Muscle layer of duodenum (tissue), 2 donors: ENCODE measurements around the gene SLC5A10.

Source experiments
- H3K27ac ChIP-seq: one replicate; pipeline ENCODE4 v1.7.0; 2013; ENCODE audit warnings: mild to moderate bottlenecking, low read length
- H3K27me3 ChIP-seq: one replicate; pipeline ENCODE4 v1.7.0; 2013; ENCODE audit warnings: low read depth, mild to moderate bottlenecking, control low read depth, low read length
- H3K36me3 ChIP-seq, 2 donors: one replicate each; pipeline ENCODE4 v1.7.0; 2013; ENCODE audit warnings: low read length in 2 of 2, control low read depth in 1 of 2, mild to moderate bottlenecking in 1 of 2; ENCODE audit not compliant: insufficient read depth in 2 of 2, control insufficient read depth in 1 of 2
- H3K4me1 ChIP-seq, 2 donors: one replicate each; pipeline ENCODE4 v1.7.0; 2013; ENCODE audit warnings: low read length in 2 of 2, mild to moderate bottlenecking in 2 of 2, control low read depth in 1 of 2, moderate library complexity in 1 of 2; ENCODE audit not compliant: insufficient read depth in 2 of 2, control insufficient read depth in 1 of 2
- H3K4me3 ChIP-seq, 2 donors: one replicate each; pipeline ENCODE4 v1.7.0; 2013; ENCODE audit warnings: low read length in 2 of 2, low read depth in 1 of 2, mild to moderate bottlenecking in 1 of 2
- H3K9me3 ChIP-seq, 2 donors: one replicate each; pipeline ENCODE4 v1.7.0; 2013; ENCODE audit warnings: low read length in 2 of 2, control low read depth in 1 of 2, mild to moderate bottlenecking in 1 of 2; ENCODE audit not compliant: control insufficient read depth in 1 of 2
- donor health status: healthy.

Gene SLC5A10

DNA sequence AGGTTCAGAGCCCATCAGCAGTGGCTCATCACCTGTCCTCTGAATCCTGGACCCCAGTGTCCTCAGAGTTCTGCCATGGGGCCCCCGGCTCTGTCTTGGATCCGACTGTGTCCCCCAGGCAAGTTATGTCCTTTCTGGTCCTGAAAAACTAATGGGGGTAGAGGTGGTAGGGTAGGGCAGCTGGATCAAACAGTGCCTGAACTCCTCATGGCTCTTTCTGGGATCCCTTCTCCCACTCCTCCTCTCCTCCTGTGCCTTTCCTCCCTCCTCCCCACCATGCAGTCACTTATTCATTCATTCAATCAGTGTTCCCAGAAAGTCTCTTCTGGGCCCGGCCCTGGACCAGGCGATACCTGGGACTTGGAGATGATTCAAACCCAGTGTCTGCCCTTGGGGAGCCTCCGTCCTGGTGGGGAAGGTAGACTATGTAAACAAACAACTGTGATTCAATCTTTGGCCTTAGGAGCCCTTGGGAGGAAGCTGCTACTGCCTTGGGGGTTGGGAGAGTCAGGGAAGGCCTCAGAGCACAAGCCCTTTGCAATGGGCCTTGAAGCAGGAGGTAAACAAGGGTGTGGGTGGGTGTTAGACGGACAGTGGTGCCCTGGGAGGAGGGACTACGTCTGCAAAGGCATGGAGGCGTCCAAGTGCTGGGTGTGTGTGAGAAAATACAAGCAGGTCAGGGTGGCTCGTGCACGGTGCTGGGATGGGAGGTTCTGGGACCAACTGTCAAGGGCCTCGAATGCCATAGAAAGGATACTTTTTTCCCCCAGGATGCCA, 59.0 kb downstream of the SLC5A10 start:
- no peak overlapping the region for H3K27ac ChIP-seq

DNA sequence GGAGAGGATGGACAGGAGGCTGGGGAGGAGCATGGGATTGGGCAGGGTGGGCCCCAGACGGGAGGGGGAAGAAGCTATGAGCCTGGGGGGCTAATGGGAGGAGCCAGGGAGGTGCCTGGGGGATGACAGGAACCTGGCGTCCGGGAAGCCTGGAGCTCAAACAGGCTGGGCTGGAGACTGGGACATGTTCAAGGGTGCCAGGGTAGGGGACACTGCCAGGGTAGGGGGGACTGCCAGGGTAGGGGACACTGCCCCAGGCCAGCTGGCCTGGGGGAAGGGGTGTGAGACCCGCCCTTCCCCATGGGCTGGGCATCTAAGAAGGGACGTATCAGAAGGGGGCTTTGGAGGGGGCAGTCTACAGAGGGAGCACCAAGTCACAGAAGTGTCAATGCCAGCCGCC, 59.6 kb downstream of the SLC5A10 start:
- Histone ChIP-seq H3K36me3 (no peaks in the 10 kb centered on the region), H3K9me3 (no peaks in the 10 kb centered on the region), H3K27me3 (no peaks in the 10 kb centered on the region), H3K27ac (no peak overlapping the region), H3K4me3 (no peak overlapping the region), H3K4me1 (no peaks in the 10 kb centered on the region)

More for the DNA sequence above, 59.0 kb downstream of the SLC5A10 start:
- Histone ChIP-seq H3K4me3 (no peak overlapping the region), H3K27me3 (no peaks in the 10 kb centered on the region), H3K9me3 (peaks cover 0 to 2% of the 10 kb centered on the region in 2 donors), H3K4me1 (no peaks in the 10 kb centered on the region), H3K36me3 (no peaks in the 10 kb centered on the region)

- no peak overlapping the region for H3K4me3 ChIP-seq
- H3K36me3 ChIP-seq = no peaks in the 10 kb centered on the region
- H3K4me1 ChIP-seq = no peaks in the 10 kb centered on the region
- H3K27ac ChIP-seq = no peak overlapping the region
- no peaks in the 10 kb centered on the region for H3K9me3 ChIP-seq
- H3K27me3 ChIP-seq = no peaks in the 10 kb centered on the region
These were observed 60.5 kb downstream of the SLC5A10 start for GRCh38 chr17:19012171-19013080.

- H3K9me3 ChIP-seq = no peaks in the 10 kb centered on the region
- H3K27me3 ChIP-seq = no peaks in the 10 kb centered on the region
- H3K4me3 ChIP-seq = no peak overlapping the region
- H3K36me3 ChIP-seq = no peaks in the 10 kb centered on the region
- H3K4me1 ChIP-seq = no peaks in the 10 kb centered on the region
- H3K27ac ChIP-seq = no peak overlapping the region
These were observed 61.3 kb downstream of the SLC5A10 start for GRCh38 chr17:19013226-19013625.

DNA sequence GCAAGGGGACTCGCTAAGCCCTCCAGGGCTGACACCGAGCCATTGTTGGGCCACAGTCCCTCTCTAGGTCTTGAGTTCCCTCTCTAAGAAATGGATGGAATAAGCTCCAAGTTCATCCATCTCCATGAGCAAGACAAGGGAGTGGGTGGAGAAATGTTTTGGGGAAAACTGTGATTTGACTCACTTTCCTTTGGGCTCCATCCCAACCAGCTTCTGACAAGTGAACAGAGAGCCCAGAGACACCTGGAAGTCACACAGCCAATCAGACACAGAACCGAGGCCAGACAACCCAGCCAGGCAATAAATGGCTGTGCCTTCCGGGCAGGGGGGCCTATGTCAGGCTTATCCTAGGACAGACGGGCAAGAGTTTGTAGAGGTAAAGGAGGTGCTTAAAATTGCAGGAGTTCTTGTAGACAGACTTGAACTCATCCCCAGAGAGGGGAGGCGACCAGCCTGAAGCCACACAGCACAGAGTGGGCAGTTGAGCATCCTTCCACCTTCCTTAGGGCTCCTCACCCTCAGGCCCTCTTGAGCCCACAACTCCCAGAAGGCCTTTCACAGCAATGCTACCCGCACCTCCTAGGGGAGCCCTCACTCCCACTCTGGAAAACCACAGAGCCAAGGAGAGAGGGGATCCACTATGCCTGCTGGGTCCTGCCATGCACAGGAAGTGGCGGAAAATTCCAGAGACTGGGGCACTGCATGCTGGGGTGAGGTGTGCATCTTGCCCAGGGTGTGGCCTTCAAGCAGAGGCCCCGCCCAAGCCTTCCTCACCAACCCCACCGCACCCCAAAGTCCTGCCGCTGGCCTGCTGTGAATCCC, 62.1 kb downstream of the SLC5A10 start:
- Histone ChIP-seq H3K36me3 (no peaks in the 10 kb centered on the region), H3K27ac (no peak overlapping the region), H3K27me3 (no peaks in the 10 kb centered on the region), H3K9me3 (no peaks in the 10 kb centered on the region), H3K4me1 (no peaks in the 10 kb centered on the region), H3K4me3 (no peak overlapping the region)

GRCh38 chr17:19014628-19015215, 62.8 kb downstream of the SLC5A10 start:
- H3K27me3 ChIP-seq = no peaks in the 10 kb centered on the region
- H3K36me3 ChIP-seq = no peaks in the 10 kb centered on the region
- no peak overlapping the region for H3K4me3 ChIP-seq
- no peaks in the 10 kb centered on the region for H3K4me1 ChIP-seq
- H3K27ac ChIP-seq = no peak overlapping the region
- H3K9me3 ChIP-seq = no peaks in the 10 kb centered on the region

DNA sequence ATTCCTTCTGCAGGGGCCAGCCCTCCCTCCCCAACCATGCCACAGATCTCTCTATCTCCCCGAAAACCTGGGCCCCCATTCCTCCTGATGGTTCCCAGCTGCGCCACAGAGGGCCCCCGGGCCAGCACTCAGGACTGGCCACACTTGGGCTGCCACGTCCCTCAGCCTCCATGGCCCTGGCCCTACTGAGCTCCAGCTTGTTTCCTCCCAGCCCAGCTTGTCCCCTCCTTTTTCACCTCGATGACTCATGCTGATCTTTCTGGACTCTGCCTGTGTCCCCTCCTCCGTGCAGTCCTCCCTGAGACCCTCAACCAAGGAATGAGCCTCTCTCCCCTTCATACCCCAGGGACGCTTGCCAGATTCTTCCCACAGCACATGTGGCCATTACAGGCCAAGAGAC, 63.5 kb downstream of the SLC5A10 start:
- Histone ChIP-seq H3K27ac (no peak overlapping the region), H3K36me3 (no peaks in the 10 kb centered on the region), H3K9me3 (no peaks in the 10 kb centered on the region), H3K27me3 (no peaks in the 10 kb centered on the region), H3K4me3 (no peak overlapping the region), H3K4me1 (no peaks in the 10 kb centered on the region)

GRCh38 chr17:19016297-19016696, 64.3 kb downstream of the SLC5A10 start:
- no peaks in the 10 kb centered on the region for H3K27me3 ChIP-seq
- no peaks in the 10 kb centered on the region for H3K9me3 ChIP-seq
- no peak overlapping the region for H3K27ac ChIP-seq
- no peaks in the 10 kb centered on the region for H3K36me3 ChIP-seq
- no peaks in the 10 kb centered on the region for H3K4me1 ChIP-seq
- no peak overlapping the region for H3K4me3 ChIP-seq

GRCh38 chr17:19016881-19017280, 64.9 kb downstream of the SLC5A10 start:
- Histone ChIP-seq H3K27ac (no peak overlapping the region), H3K27me3 (no peaks in the 10 kb centered on the region), H3K9me3 (no peaks in the 10 kb centered on the region), H3K4me3 (no peak overlapping the region), H3K4me1 (no peaks in the 10 kb centered on the region), H3K36me3 (no peaks in the 10 kb centered on the region)

DNA sequence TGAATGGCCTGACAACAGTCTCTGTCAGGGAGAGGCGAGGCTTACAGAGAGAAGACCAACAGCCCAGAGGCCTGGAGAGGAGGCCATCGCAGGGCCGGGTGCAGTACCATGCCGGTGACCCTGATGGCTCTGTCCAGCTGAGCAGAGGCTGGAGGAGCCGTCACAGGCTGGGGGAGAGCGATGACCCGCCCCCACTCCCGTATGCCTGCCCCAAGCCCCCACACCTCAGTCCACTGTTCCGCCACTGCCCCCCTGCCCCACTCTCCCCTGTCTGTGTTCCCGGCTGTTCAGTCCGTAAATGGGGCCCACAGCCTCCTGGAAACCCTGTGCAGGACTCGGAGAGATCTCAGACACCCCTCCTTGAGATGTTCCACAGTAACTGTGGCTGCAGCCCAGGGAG, 65.4 kb downstream of the SLC5A10 start:
- Histone ChIP-seq H3K4me1 (no peaks in the 10 kb centered on the region), H3K27me3 (no peaks in the 10 kb centered on the region), H3K36me3 (no peaks in the 10 kb centered on the region), H3K27ac (no peak overlapping the region), H3K9me3 (no peaks in the 10 kb centered on the region), H3K4me3 (no peak overlapping the region)
